Measurements from ENCODE around the gene SMYD2.

DNA sequence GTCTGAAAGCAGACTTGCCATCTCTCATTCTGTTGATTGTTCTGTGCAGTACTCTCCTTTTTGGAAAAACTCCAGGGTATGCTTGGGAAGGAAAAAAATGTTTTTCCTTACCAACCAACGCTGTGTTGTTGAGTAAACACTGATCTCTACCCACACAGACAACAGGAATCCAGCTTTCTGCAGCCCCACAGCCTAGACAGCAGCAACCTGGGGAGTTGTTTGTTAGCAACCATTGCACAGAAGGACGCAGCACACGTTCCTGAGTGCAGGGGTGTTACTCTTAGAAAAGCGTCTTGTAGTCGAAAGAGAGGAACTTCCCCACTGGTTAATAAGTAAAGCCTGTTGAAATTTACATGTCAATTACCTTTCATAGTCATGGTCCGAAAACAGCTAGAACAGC is 56.6 kb downstream of the SMYD2 start:
- TF ChIP-seq, protein P1, sequence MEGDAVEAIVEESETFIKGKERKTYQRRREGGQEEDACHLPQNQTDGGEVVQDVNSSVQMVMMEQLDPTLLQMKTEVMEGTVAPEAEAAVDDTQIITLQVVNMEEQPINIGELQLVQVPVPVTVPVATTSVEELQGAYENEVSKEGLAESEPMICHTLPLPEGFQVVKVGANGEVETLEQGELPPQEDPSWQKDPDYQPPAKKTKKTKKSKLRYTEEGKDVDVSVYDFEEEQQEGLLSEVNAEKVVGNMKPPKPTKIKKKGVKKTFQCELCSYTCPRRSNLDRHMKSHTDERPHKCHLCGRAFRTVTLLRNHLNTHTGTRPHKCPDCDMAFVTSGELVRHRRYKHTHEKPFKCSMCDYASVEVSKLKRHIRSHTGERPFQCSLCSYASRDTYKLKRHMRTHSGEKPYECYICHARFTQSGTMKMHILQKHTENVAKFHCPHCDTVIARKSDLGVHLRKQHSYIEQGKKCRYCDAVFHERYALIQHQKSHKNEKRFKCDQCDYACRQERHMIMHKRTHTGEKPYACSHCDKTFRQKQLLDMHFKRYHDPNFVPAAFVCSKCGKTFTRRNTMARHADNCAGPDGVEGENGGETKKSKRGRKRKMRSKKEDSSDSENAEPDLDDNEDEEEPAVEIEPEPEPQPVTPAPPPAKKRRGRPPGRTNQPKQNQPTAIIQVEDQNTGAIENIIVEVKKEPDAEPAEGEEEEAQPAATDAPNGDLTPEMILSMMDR (IDR thresholded peaks at IDR 0.05): no peak
- no peak for TF ChIP-seq POLR2A (IDR thresholded peaks at IDR 0.05)
